HG02623 (cell line): Measurements from ENCODE around the gene KLHL10.
"Not testable (repeated sequence)": the region's sequence is repeated elsewhere in the genome, so short reads cannot be mapped to it uniquely, and the experiment has no call there.

Experiments used
- ATAC-seq: cut with Tn5 transposase; IDR thresholded peaks from one replicate; pipeline ENCODE4 v1.9.1; 2021; ENCODE audit warnings: moderate library complexity; ENCODE audit not compliant: unreplicated experiment

Gene KLHL10

DNA sequence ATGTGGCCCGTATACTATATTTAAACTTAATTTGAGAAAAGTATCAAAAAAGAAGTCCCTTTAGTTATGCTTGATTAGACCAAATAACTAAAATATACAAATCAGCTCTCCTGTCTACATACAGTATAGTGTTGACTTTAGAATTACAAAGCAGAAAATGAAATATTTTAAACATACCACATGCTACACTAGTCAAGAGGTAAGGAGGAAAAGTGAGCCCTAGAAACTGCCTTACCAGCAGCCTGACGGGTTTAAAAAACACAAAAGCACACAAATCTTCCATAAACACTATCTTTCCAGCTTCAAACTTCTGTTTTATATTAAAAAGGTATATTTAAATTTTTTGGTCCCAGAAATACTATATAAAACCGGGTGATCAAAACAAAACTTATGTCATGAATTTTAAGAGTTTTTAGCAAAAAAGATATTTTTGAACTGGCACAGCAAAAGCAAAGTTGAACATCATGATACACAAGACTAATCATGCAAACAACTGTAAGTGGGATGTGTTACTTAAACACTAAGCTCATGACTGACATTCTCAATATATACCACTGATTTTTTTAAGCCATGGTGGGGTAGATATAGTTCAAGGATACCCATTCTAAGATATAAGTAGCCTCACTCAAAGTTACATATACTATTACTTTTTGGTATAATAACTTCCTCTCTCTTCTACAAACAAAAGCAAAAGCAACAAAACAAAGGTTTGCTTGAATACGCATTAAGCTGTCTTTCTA, 11.8 kb downstream of the KLHL10 start:
- no peak for ATAC-seq

DNA sequence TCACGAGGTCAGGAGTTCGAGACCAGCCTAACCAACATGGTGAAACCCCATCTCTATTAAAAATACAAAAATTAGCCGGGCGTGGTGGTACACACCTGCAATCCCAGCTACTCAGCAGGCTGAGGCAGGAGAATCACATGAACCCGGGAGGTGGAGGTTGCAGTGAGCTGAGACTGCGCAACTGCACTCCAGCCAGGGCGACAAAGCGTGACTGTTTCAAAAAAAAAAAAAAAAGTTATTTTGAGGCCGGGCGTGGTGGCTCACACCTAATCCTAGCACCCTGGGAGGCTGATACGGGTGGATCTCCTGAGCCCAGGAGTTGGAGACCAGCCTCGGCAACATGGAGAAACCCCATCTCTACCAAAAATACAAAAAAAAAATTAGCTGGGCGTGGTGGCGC, 13.8 kb downstream of the KLHL10 start:
- ATAC-seq = not testable (repeated sequence)

DNA sequence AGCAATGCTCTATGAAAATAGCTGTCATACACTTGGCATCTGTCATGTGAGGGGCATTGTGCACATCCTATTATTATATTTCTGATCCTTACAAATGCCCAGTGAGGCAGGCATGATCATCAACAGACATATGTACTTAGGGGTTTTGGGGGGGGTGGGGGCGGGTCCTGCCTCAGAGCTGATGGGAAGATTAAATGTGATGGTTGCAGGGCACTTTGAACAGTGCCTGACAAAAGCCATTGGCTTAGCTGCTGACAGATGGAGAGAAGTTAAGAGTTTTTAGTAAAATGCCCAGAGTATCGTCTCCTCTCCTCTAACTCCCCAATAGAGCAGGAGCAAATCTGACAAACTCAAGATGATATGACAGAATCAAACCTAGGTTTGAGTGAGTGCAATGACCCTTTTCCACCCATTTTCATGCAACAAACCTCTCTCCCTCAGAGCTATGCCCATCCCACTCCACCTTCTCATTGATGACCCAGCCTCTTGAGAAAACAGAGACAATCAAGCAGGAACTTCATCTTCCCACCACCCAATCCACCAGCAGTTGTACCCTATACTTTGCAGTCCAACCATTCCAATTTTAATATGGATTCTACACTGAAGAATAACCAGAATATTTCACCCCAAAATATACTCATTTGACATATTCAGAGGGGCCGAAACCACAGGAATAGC, 22.8 kb downstream of the KLHL10 start:
- ATAC-seq = no peak

DNA sequence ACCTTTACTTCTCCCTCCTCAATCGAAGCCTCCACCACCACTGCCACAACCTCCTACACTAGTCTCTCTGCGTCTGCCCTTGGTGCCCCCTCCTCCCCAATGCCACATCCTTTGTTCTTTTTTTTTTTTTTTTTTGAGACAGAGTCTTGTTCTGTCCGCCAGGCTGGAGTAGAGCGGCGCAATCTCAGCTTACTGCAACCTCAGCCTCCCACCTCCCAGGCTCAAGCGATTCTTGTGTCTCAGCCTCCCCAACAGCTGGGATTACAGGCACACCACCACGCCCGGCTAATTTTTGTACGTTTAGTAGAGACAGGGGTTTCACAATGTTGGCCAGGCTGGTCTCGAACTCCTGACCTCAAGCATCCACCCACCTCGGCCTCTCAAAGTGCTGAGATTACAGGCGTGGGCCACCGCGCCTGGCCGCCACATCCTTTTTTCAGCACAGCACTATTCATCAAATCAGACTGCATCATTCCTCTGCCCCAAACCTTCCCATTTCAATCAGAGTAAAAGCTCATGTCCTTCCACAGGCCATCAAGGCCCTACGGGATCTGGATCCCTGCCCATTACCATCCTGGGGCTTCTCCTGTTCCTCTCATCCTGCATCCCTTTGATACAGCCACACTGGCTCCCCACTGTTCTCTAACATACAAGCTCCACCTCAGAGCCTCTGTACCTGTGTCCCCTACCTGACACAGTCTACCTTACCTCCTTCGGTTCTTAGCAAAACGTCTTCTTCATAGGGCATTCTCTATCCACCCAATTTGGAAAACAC, 25.6 kb downstream of the KLHL10 start:
- ATAC-seq = no peak

DNA sequence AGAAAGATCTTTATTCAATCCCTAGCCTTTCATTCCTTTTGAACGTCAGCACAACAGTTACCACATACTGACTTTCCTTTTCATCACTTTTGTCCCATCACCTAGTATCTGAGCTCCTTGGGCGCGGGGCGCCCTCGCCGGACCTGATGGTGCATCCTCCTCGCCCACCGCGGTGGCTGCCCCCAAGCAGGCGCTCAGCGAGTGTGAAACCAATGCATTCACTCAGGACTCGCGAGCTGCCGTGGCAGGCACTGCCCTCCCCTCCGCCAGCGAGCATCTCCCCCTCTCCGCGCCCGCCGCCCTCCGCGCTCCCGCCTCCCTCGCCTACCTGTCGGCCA, 26.8 kb downstream of the KLHL10 start:
- peak; percentile 14 for ATAC-seq

DNA sequence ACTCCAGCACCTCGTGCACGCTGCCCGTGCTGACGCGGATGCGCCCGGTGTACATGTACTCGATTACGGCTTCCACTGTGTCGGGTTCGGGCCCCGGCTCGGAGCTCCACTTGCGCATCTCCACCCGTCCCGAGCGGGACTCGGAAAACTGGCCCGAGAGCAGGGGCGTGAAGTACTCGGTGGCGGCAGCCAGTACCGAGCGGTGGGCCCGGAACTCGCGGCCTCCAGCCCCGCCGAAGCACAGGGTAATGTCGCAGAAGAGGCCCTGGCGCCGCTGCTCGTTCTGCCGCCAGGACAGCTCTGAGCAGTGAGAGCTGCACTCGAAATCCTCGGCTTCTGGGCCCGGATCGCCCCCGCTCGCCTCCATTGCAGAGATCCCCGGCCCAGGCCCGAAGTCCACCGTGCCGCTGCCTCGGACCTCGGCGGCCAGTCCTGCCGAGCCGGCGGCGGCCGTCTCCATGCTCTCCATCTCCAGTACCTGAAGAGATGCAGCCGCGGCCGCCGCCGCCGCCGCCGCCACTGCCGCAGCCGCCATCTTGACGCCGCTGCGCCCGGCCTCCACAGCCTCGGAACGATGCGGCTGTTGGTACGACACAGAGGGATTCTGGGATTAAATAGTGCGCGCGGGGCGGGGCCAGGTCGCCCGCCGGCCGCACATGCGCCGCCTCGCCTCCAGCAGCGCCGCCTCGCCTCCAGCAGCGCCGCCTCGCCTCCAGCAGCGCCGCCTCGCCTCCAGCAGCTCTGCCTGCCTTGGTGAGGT, 27.4 kb downstream of the KLHL10 start, which contains the start of gene KLHL11:
KLHL11 (minus strand) TSS at position 588 of the 760 bp plus-strand sequence; CDS start at position 535, 53 bp downstream.
- peak; percentile 77 for ATAC-seq

DNA sequence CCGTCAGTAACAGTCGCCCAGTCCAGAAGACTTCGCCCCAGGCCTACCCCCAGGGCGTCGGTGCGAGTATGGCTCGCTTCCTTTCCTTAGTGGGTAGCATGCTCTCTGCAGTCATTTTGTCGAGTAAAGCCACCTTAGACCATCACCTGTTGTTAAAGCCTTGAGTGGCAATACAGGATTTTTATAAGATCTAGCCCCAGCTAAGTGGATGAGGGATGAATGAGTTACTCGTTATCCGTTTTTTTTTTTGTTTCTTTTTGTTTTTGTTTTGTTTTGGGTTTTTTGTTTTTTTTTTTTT, 27.9 kb downstream of the KLHL10 start:
- no peak for ATAC-seq

DNA sequence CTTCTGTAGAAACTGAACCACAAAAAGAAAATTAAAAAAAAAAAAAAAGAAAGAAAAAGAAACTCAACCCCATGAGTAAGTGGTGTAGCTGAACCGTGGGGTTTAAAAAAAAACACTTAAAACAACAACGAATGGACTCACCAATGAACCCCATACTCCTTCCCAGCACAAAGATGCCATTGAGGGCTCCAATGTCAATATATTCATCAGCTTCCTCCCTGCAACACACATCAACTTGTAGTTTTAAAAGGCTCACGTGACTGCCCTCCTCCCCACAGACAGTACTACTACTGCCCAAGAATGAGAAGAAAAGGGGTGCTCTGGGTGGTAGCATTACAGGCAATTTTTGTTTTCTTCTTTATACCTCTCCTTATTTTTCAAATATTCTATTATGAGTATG, 30.9 kb downstream of the KLHL10 start:
- no peak for ATAC-seq

DNA sequence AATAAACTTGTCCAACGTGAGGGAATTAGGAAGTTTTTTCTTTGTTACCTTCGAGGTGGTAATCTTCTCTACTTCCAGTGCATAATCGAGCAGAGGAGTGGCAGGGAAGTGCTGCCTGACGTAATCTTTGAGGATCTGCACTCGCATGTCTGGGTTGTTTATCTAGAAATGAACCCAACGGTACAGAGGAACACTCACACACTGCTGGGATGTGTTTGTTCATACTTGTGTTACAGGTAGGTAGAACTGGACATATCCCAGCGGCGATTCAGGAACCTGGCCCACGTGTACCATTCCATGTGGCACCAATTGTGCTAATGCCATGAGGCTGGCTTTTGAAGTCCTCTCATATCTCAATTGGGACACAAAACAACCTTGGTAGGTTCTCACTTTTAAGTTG, 31.8 kb downstream of the KLHL10 start:
- ATAC-seq = no peak

DNA sequence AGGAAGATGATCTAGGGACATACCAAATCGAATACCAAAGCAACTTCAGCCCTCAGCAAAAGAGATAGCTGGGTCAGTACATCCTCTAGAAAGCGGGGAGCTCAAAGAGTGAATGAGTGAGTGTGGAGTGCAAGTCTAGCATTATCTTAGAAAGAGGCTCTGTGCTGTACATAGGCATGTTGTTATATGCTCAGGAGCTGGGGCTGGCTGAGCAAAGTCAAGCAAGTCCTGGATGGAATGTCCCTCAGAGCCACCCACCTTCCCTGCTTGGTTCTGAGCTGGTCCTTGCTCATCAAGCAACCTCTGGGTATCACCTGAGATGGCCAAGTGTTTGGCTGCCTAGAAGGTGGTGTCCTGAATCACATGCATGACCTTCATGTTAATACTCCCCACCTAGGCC, 32.5 kb downstream of the KLHL10 start:
- ATAC-seq = no peak

DNA sequence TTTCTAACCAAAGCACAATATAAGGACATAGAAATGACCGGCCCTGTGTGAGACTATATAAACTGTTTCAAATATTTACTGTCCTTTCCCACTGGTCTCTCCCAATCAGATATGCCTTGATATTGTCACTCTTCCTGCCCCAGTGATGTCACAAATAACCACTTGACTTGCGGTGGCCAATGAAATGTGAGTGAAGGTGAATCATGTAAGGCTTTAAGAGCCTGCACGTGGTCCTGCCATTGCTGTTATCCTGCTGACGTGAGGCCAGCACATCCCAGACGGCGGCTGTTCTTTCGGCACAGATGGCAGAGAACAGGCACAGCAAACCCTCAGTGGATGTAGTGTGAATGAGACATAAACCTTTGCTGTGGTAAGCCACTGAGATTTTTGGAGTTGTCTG, 33.0 kb downstream of the KLHL10 start:
- no peak for ATAC-seq

DNA sequence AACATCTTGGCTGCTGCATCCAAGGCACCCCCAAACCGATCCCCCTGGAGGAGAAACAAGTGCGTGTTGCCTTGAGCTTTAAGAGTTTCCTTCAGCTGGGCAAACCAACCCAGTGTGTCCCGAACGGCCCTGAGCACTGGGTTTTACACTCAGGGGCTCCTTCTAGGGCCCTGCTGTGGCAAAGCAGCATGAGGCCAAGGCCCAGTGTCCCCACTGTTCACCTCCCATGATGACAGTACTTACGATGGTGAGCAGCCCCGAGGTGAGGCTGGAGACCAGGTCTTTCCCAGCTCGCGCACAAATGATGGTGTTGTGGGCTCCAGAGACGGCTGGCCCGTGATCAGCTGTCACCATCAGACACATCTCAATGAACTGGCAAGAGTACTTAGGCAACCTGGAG, 34.2 kb downstream of the KLHL10 start:
- ATAC-seq = no peak

DNA sequence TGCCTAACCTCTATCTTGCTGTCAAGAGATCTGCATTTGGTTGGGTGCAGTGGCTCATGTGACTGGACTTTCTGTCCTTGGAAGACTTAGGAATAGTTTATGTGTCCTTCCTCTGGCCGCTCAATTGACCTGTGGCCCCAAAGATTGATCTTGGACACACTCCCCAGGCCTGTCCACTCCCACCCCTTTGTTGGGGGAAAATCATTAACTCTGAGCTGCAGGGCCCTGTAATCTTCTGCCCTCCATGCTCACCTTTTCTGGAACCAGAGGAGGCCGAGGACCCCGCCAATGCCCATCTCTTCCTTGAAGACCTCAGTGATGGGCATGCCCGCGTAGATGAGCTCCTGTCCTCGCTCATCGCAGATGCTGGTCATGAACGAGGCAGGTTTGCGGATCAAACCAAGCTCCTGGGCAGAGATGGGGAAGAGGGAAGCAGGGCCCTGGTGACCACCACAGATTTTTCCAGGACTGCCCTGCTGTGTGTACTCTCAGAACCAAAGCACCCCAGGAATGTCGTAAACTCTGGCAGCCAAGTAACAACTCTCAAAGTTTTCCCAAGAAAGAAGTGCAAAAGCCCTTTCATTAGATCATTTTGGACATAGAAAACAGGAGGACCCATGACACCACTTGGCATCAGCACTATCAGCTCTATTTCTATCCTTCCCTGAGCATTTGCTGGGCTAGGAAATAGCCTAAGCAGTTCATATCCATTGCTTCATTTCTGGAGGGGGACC, 36.1 kb downstream of the KLHL10 start:
- ATAC-seq = no peak

DNA sequence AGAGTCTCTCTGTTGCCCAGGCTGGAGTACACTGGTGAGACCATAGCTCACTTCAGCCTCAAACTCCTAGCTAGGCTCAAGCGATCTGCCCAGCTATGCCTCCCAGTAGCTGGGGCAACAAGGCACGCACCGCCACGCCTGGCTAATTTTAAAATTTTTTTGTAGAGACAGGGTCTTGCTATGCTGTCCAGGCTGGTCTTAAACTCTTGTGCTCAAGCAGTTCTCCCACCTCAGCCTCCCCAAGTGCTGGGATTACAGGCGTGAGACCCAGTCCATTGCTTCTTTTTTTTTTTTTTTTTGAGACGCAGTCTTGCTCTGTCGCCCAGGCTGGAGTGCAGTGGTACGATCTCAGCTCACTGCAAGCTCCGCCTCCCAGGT, 36.7 kb downstream of the KLHL10 start:
- ATAC-seq = not testable (repeated sequence)

DNA sequence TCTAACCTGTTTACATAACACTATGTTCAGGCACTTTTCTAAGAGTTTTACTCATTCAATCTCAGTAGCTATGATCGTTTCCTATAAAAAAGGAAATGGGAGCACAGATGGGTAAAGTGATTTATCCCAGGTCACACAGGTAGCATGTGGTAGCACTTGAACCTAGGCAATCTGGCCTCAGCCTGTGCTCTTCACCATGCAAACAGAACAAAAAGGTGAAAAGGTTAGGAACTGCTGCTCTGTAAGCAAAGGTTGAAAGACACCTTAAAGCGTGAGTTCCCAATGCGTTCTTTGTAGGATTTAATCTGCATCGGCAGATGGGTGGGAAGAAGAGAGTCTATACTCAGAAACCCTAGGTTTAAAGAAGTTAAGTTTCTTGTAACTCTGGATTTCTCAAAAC, 42.5 kb downstream of the KLHL10 start:
- no peak for ATAC-seq

DNA sequence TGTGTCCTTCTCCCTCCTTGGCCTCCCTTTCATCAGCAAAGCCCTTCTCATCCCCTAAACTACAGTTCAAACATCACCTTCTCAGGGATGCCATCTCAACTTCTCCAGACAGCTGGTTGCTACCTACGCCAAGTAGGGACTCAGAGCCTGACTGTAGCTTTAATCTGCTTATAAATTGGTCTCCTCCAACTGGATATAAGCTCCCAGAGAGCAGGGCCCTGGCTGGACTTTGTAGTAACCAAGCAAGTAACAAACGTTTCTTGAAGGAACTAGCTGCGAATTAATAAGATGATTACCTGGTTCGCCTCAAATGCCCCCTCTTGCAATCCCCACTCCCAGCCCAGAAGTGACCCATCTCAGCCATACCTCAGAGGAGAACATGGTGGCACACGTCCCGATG, 45.1 kb downstream of the KLHL10 start:
- ATAC-seq = no peak

DNA sequence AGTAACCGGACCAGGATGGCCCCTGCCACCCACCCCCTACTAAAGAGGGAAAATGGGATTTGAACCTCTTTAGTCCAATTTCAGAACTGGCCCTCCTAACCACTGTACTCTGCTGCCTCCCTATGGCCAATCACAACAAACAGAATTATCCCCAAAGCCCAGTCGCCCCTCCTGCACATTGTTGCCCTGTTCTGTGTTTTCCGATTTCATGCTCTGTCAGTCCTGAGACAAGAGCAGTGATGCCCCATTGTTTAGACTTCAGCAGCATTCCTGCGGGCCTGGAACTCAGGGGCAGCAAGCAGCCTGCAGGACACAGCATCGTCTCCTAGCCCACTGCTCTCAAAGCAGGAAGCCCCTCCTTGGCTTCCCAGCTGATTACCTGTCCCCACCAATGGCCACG, 48.1 kb downstream of the KLHL10 start:
- ATAC-seq = no peak

DNA sequence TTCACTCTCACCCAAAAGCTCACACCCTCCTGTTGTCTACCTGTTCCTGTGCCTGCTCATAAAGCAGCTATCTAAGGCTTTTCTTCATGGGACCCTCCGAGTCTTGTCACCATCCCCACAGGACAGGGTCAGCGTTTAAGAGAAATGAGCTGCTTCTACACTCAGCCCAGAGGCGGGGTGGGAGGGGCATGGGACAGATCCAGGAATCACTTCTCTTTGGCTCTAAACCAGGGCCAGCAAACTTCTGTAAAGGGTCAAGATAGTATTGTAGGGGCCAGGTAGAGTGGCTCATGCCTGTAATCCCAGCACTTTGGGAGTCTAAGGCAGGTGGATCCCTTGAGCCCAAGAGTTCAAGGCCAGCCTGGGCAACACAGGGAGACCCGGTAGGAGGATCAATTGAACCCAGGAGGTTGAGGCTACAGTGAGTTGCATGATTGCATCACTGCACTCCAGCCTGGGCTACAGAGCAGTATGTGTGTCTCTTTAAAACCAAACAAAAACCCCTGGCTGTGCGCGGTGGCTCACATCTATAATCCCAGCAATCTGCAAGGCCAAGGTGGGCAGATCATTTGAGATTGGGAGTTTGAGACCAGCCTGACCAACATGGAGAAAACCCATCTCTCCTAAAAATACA, 50.8 kb downstream of the KLHL10 start:
- no peak for ATAC-seq

DNA sequence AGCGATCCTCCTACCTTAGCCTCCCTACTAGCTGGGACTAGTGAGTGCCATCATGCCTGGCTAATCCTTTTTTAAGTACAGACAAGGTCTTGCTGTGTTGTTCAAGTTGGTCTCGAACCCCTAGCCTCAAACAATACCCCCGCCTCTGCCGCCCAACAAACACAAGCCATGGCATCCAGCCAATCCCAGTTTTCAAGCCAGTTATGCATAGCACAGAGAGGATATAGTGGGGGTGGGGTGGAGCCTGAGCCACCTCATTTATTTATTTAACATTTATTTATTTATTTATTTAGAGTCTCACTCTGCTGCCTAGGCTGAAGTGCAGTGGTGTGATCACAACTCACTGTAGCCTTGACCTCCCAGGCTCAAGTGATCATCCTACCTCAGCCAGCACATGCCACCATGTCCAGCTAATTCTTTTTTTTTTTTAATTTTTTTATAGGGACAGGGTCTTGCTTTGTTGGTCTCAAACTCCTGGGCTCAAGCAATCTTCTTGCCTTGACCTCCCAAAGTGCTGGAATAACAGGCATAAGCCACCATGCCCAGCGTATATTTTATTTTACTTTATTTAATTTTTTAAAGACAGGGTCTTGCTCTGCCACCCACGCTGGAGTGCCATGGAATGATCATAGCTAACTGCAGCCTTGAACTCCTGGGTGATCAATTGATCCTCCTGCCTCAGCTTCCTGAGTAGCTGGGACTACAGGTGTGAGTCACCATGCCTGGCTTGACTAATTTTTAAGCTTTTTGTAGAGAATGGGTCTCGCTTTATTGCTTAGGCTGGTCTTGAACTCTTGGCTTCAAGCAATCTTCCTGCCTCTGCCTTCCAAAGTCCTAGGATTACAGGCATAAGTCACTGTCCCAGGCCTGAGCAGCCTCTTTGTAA, 53.8 kb downstream of the KLHL10 start:
- ATAC-seq = no peak
